HepG2 (cell line): Measurements from ENCODE around the gene ETV6. TPM values are rescaled to one million over a fixed set of nuclear protein-coding genes. Genes with fewer than 3 reads are reported as not detected.
A peak's percentile ranks its signal among the peaks of the same experiment; 100 is the strongest.

Experiments
- ATAC-seq: fragments of 200-7000 bp; cut with Tn5 transposase; 3 replicates; pipeline ENCODE4 v1.9.1; 2020; ENCODE audit warnings: mild to moderate bottlenecking, moderate library complexity
- BruUV-seq: library from RNA; stranded (reverse); fragments of 400-500 nt; replicated peaks from 2 replicates; lab custom pipeline; 2021; lab: Mats Ljungman, UMichigan
- CTCF ChIA-PET: fragments of 300-600 bp; formaldehyde crosslinking; extraction: SDS; loops from one replicate; lab custom pipeline; 2021; ENCODE audit warnings: low total read pairs, inconsistent platforms, low intra/inter-chr PET ratio; lab: Yijun Ruan, JAX
- POLR2A ChIA-PET: fragments of 350-600 bp; sonication (Branson Sonifier 250); formaldehyde crosslinking; loops from one replicate; lab custom pipeline; 2020; ENCODE audit warnings: antibody characterized with exemption, inconsistent platforms; lab: Yijun Ruan, JAX
- DNase-seq: peaks from one replicate; pipeline ENCODE4 v3.0.0-alpha.2; 2015; ENCODE audit warnings: low spot score
- FAIRE-seq: peaks from 3 replicates; lab custom pipeline; 2011; peaks lifted over from hg19 to GRCh38; lab: Jason Lieb, UNC
- H2AFZ ChIP-seq: one replicate; pipeline ENCODE4 v1.6.1; 2011; ENCODE audit warnings: low read length, inconsistent platforms
- H3K27ac ChIP-seq: fragments of 300-600 bp; 3 replicates; pipeline ENCODE4 v1.8.0; 2011; ENCODE audit warnings: mixed run types, mild to moderate bottlenecking, mixed read lengths, low read length, inconsistent platforms; ENCODE audit not compliant: insufficient read depth; ENCODE audit errors: extremely low read length
- H3K27me3 ChIP-seq, 2 experiments: fragments of 200-600 bp in 1 of 2; 2 replicates in 1 of 2; 3 replicates in 1 of 2; pipeline versions ENCODE4 v1.6.0 to v1.8.0; 2011; ENCODE audit warnings: low read length in 2 of 2, mild to moderate bottlenecking in 2 of 2, moderate library complexity in 2 of 2, inconsistent platforms in 1 of 2; ENCODE audit not compliant: insufficient read depth in 2 of 2, control insufficient read depth in 1 of 2
- H3K36me3 ChIP-seq, 2 experiments: fragments of 200-600 bp in 1 of 2; replicated peaks in 1 of 2; 2 replicates in 1 of 2; 3 replicates in 1 of 2; pipeline versions ENCODE4 v1.5.1 to v1.8.0; 2011; ENCODE audit warnings: low read length in 2 of 2, inconsistent platforms in 1 of 2; ENCODE audit not compliant: insufficient read depth in 2 of 2, control insufficient read depth in 1 of 2
- H3K4me1 ChIP-seq: 2 replicates; pipeline ENCODE4 v1.5.1; 2012; ENCODE audit warnings: low read length, inconsistent platforms; ENCODE audit not compliant: insufficient read depth
- H3K4me2 ChIP-seq: 2 replicates; pipeline ENCODE4 v1.6.0; 2011; ENCODE audit warnings: low read depth, low read length, inconsistent platforms
- H3K4me3 ChIP-seq, 3 experiments: fragments of 200-600 bp in 1 of 3; sonication (generic), shearing (Covaris generic) in 1 of 3; replicated peaks in 1 of 3; 2 replicates each; pipeline ENCODE4 v1.5.1; 2011 to 2016; ENCODE audit warnings: low read length in 3 of 3, inconsistent platforms in 2 of 3, low read depth in 2 of 3, mild to moderate bottlenecking in 2 of 3, control low read depth in 1 of 3, mixed read lengths in 1 of 3; ENCODE audit not compliant: insufficient read depth in 1 of 3
- H3K79me2 ChIP-seq: one replicate; pipeline ENCODE4 v1.6.1; 2011; ENCODE audit warnings: low read length, inconsistent platforms; ENCODE audit not compliant: insufficient read depth
- H3K9ac ChIP-seq: 2 replicates; pipeline ENCODE4 v1.6.0; 2011; ENCODE audit warnings: mild to moderate bottlenecking, low read depth, low read length, inconsistent platforms; ENCODE audit not compliant: insufficient read depth
- H3K9me3 ChIP-seq: 2 replicates; pipeline ENCODE4 v1.5.1; 2012; ENCODE audit warnings: mild to moderate bottlenecking, low read length
- H4K20me1 ChIP-seq: 2 replicates; pipeline ENCODE4 v1.6.0; 2011; ENCODE audit warnings: inconsistent platforms, mild to moderate bottlenecking, low read length, moderate library complexity; ENCODE audit not compliant: insufficient read depth
- CENPT ChIP-seq: sonication (generic); formaldehyde crosslinking; IDR thresholded peaks from 2 replicates; pipeline ENCODE4 v1.8.0; 2022; ENCODE audit warnings: low read depth, mild to moderate bottlenecking, moderate library complexity, missing genetic modification reagents
- ETV5 ChIP-seq: IDR thresholded peaks from 2 replicates; pipeline ENCODE4 v1.6.1; 2018; ENCODE audit warnings: missing biosample characterization, missing genetic modification reagents, inconsistent platforms, borderline replicate concordance
- MAFF ChIP-seq: IDR thresholded peaks from 2 replicates; pipeline ENCODE4 v1.6.1; 2011; ENCODE audit warnings: low read depth, low read length, improper control_type of control experiment
- MAFK ChIP-seq, 2 experiments: IDR thresholded peaks in 1 of 2; conservative IDR thresholded peaks in 1 of 2; 2 replicates each; pipeline ENCODE4 v1.6.1; 2011; ENCODE audit warnings: improper control_type of control experiment in 2 of 2, low read length in 2 of 2
- PCBP2 ChIP-seq: fragments of 200-400 bp; formaldehyde crosslinking; optimal IDR thresholded peaks from 2 replicates; pipeline ENCODE3; 2018; ENCODE audit warnings: low read length, low read depth; ENCODE audit not compliant: poor library complexity, severe bottlenecking
- PHF8 ChIP-seq: sonication (generic); formaldehyde crosslinking; IDR thresholded peaks from 2 replicates; pipeline ENCODE4 v1.5.0; 2020; ENCODE audit warnings: missing genetic modification reagents
- ZNF543 ChIP-seq: sonication (generic); formaldehyde crosslinking; IDR thresholded peaks from 2 replicates; pipeline ENCODE4 v1.4.0; 2020; ENCODE audit warnings: mild to moderate bottlenecking, missing genetic modification reagents
- ZNF567 ChIP-seq: sonication (generic); formaldehyde crosslinking; IDR thresholded peaks from 2 replicates; pipeline ENCODE4 v1.8.1; 2023; ENCODE audit warnings: mild to moderate bottlenecking, missing genetic modification reagents, borderline replicate concordance
- ZSCAN20 ChIP-seq: sonication (generic); formaldehyde crosslinking; IDR thresholded peaks from 2 replicates; pipeline ENCODE4 v1.4.0; 2020; ENCODE audit warnings: missing genetic modification reagents, mild to moderate bottlenecking, borderline replicate concordance
- WGBS: methylation state at CpG from one replicate; pipeline ENCODE4 v1.1.6; 2017; ENCODE audit warnings: low lambda C conversion rate; 5-methylcytosine and 5-hydroxymethylcytosine counted together
- in situ Hi-C: cut with HindIII; loops from 2 replicates; pipeline ENCODE4 v1.10.0; 2017; ENCODE audit warnings: low pct_unique_long_range_greater_than_20kb; ENCODE audit not compliant: extremely low pct_ligation_motif_present
- intact Hi-C: fragments of 100-400 bp; cut with micrococcal nuclease; formaldehyde crosslinking; loops from one replicate; pipeline ENCODE4 v1.10.0; 2022; ENCODE audit not compliant: unreplicated experiment
- polyA plus RNA-seq, 8 experiments: library from polyadenylated mRNA; depleted of rRNA in 3 of 8; stranded (reverse) in 7 of 8; unstranded in 1 of 8; fragments of >200 nt; fragmentation: Illumina TruSeq in 4 of 8; extraction: Trizol in 4 of 8; gene quantifications; 2 replicates each; pipeline versions ENCODE4 v1.2.1 to v1.2.3, GENCODE V29; 2011 to 2016; ENCODE audit warnings: low read depth in 4 of 8, missing spikeins in 1 of 8, mixed read lengths in 1 of 8; ENCODE audit not compliant: insufficient read depth in 1 of 8
- total RNA-seq, 5 experiments: library from RNA; depleted of rRNA; stranded (reverse); fragments of >200 nt; fragmentation: Illumina TruSeq; extraction: Trizol; gene quantifications; 2 replicates each; pipeline ENCODE4 v1.2.3, GENCODE V29; 2016; ENCODE audit warnings: low read depth in 1 of 5
- TF ChIP-seq, protein P1 (sequence below): sonication (generic); formaldehyde crosslinking; IDR thresholded peaks from 2 replicates; pipeline ENCODE4 v1.9.0; 2022; ENCODE audit warnings: missing genetic modification reagents, mild to moderate bottlenecking, borderline replicate concordance
- TF ChIP-seq, protein P2 (sequence below): sonication (generic); formaldehyde crosslinking; IDR thresholded peaks from 2 replicates; pipeline ENCODE4 v1.4.0; 2020; ENCODE audit warnings: missing genetic modification reagents, borderline replicate concordance

ETV6 gene
- total and polyA plus RNA-seq, 2 of the 13 experiments (the other 11 are each of a cell fraction or from before 2014, with no cell fraction given): 2.2 to 3.0 TPM

DNA sequence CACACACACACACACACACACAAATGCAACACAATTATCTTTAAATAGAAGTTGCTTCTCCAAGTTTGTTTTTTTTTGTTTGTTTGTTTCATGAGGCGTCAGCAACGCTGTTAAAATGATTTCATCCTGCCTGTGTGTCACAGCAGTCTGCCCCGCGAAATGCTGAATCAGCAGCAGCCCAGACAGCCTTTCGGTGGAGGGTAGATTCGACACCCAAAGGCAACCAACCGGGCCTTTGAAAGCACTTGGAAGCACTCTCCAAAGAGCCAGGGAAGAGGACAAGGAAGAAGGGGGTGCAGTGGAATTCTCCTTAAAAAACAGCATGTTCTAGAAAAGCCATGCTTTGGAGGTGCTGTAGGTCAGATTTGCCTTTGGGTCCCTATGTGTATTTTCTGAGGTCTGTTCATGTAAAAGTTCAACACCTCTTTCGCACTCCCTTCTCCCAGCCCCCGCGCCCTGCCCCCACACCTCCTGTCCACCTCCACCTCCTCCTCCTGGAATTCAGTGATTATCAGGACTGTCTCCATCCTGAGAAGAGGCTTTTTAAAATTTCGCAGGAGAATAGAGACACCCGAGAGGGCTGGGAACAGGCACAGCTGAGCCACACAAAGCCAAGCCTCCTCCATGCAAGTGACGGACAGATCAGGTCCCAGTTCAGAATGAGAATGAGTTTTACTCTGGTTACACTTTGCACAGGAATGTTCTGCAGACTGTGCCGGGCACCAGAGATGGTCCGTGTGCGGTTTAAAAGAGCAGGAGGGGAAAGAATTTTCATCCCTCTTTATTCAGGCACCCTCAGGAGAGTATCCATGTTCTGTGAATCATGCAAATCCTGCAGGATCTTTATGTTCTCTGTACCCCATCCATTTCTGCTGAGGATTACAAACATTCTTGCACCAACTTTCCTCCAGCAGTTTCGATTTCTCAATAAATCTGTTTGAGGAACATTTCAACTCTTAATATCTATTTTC, 177.9 kb downstream of the ETV6 start:
- H3K4me1 ChIP-seq: peaks cover 15% of the 10 kb centered on the region
- H3K4me3 ChIP-seq: no peak overlapping the region
- no peaks in the 10 kb centered on the region for H3K9me3 ChIP-seq
- ChIA-PET CTCF (no interaction called here), POLR2A (no interaction called here)
- intact Hi-C loops: no loop called here
- in situ Hi-C loops: no loop called here
- no peak overlapping the region for H2AFZ ChIP-seq
- H3K27me3 ChIP-seq: no peaks in the 10 kb centered on the region
- no peak overlapping the region for H3K27ac ChIP-seq
- ATAC-seq (no peak), DNase-seq (no peak), FAIRE-seq (no peak)
- H3K4me2 ChIP-seq: no peak overlapping the region
- no peak overlapping the region for H3K9ac ChIP-seq
- H3K36me3 ChIP-seq: no peaks in the 10 kb centered on the region
- H4K20me1 ChIP-seq: no peaks in the 10 kb centered on the region
- TF ChIP-seq MAFF: peak; percentile 84
- TF ChIP-seq, protein P1, sequence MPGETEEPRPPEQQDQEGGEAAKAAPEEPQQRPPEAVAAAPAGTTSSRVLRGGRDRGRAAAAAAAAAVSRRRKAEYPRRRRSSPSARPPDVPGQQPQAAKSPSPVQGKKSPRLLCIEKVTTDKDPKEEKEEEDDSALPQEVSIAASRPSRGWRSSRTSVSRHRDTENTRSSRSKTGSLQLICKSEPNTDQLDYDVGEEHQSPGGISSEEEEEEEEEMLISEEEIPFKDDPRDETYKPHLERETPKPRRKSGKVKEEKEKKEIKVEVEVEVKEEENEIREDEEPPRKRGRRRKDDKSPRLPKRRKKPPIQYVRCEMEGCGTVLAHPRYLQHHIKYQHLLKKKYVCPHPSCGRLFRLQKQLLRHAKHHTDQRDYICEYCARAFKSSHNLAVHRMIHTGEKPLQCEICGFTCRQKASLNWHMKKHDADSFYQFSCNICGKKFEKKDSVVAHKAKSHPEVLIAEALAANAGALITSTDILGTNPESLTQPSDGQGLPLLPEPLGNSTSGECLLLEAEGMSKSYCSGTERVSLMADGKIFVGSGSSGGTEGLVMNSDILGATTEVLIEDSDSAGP (CRISPR knock-in tag): no peak
- no peak for TF ChIP-seq PCBP2
- no peak for TF ChIP-seq CENPT (CRISPR knock-in tag)
- no peak for TF ChIP-seq ZNF543 (CRISPR knock-in tag)
- TF ChIP-seq PHF8 (CRISPR knock-in tag): no peak
- TF ChIP-seq ETV5: no peak
- TF ChIP-seq MAFK (conservative IDR thresholded peaks at IDR 0.05 in 1 of 2, IDR thresholded peaks at IDR 0.05 in 1 of 2; ENCODE audit: low read length in 2 of 2): peak; percentile 87 to 93
- TF ChIP-seq ZNF567 (CRISPR knock-in tag): no peak
- TF ChIP-seq, protein P2, sequence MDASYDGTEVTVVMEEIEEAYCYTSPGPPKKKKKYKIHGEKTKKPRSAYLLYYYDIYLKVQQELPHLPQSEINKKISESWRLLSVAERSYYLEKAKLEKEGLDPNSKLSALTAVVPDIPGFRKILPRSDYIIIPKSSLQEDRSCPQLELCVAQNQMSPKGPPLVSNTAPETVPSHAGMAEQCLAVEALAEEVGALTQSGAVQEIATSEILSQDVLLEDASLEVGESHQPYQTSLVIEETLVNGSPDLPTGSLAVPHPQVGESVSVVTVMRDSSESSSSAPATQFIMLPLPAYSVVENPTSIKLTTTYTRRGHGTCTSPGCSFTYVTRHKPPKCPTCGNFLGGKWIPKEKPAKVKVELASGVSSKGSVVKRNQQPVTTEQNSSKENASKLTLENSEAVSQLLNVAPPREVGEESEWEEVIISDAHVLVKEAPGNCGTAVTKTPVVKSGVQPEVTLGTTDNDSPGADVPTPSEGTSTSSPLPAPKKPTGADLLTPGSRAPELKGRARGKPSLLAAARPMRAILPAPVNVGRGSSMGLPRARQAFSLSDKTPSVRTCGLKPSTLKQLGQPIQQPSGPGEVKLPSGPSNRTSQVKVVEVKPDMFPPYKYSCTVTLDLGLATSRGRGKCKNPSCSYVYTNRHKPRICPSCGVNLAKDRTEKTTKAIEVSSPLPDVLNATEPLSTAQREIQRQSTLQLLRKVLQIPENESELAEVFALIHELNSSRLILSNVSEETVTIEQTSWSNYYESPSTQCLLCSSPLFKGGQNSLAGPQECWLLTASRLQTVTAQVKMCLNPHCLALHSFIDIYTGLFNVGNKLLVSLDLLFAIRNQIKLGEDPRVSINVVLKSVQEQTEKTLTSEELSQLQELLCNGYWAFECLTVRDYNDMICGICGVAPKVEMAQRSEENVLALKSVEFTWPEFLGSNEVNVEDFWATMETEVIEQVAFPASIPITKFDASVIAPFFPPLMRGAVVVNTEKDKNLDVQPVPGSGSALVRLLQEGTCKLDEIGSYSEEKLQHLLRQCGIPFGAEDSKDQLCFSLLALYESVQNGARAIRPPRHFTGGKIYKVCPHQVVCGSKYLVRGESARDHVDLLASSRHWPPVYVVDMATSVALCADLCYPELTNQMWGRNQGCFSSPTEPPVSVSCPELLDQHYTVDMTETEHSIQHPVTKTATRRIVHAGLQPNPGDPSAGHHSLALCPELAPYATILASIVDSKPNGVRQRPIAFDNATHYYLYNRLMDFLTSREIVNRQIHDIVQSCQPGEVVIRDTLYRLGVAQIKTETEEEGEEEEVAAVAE (CRISPR knock-in tag): no peak
- TF ChIP-seq ZSCAN20 (CRISPR knock-in tag): no peak
- BruUV-seq: no TSS peak
- no peaks in the 10 kb centered on the region for H3K79me2 ChIP-seq
- WGBS: 93% methylated on average over 17 of the region's 17 CpGs
